IMR-90 (cell line): ENCODE results near the gene ATXN10. TPM values are rescaled to one million over a fixed set of nuclear protein-coding genes. Genes with fewer than 3 reads are reported as not detected.

ENCODE experiments used
- ATAC-seq: fragments of 200-7000 bp; cut with Tn5 transposase; 2 replicates; pipeline ENCODE4 v1.9.1; 2020; ENCODE audit warnings: low read depth, mild to moderate bottlenecking, moderate library complexity
- BruUV-seq: library from RNA; stranded (reverse); fragments of 400-500 nt; replicated peaks from 2 replicates; lab custom pipeline; 2021; lab: Mats Ljungman, UMichigan
- CTCF ChIA-PET: fragments of 300-600 bp; formaldehyde crosslinking; extraction: SDS; loops from one replicate; lab custom pipeline; 2021; ENCODE audit warnings: antibody characterized with exemption; lab: Yijun Ruan, JAX
- POLR2A ChIA-PET: fragments of 300-600 bp; sonication (Branson Sonifier 250); formaldehyde crosslinking; loops from one replicate; lab custom pipeline; 2022; ENCODE audit warnings: antibody characterized with exemption; ENCODE audit not compliant: unreplicated experiment; lab: Charles Lee
- DNase-seq: peaks from one replicate; pipeline ENCODE4 v3.0.0; 2013
- H2AFZ ChIP-seq: replicated peaks from 2 replicates; pipeline ENCODE3; 2013; ENCODE audit warnings: low read length, mild to moderate bottlenecking; ENCODE audit not compliant: poor library complexity
- H2AK5ac ChIP-seq: 2 replicates; pipeline ENCODE4 v1.6.1; 2013; ENCODE audit warnings: low read depth, low read length, inconsistent platforms
- H2AK9ac ChIP-seq: replicated peaks from 2 replicates; pipeline ENCODE3; 2013; ENCODE audit warnings: mild to moderate bottlenecking, low read depth, low read length, moderate library complexity; ENCODE audit not compliant: poor library complexity
- H2BK120ac ChIP-seq: 2 replicates; pipeline ENCODE4 v1.6.1; 2013; ENCODE audit warnings: low read depth, low read length, inconsistent platforms
- H2BK15ac ChIP-seq: 3 replicates; pipeline ENCODE4 v1.6.1; 2013; ENCODE audit warnings: low read depth, low read length, inconsistent platforms
- H2BK20ac ChIP-seq: 2 replicates; pipeline ENCODE4 v1.6.1; 2013; ENCODE audit warnings: low read depth, mild to moderate bottlenecking, inconsistent platforms, low read length, moderate library complexity
- H2BK5ac ChIP-seq: 2 replicates; pipeline ENCODE4 v1.6.1; 2013; ENCODE audit warnings: mild to moderate bottlenecking, low read depth, low read length, inconsistent platforms; ENCODE audit not compliant: poor library complexity, severe bottlenecking
- H3K14ac ChIP-seq: replicated peaks from 2 replicates; pipeline ENCODE4 v1.6.1; 2013; ENCODE audit warnings: low read depth, low read length, inconsistent platforms
- H3K18ac ChIP-seq: 2 replicates; pipeline ENCODE4 v1.6.1; 2013; ENCODE audit warnings: low read depth, low read length, control low read depth
- H3K23ac ChIP-seq: 2 replicates; pipeline ENCODE4 v1.6.1; 2013; ENCODE audit warnings: low read depth, low read length, inconsistent platforms
- H3K27ac ChIP-seq: 2 replicates; pipeline ENCODE4 v1.5.1; 2013; ENCODE audit warnings: mild to moderate bottlenecking, control low read depth, low read length; ENCODE audit not compliant: insufficient read depth
- H3K27me3 ChIP-seq: 2 replicates; pipeline ENCODE4 v1.6.1; 2013; ENCODE audit warnings: low read length; ENCODE audit not compliant: control insufficient read depth, insufficient read depth
- H3K36me3 ChIP-seq: 2 replicates; pipeline ENCODE4 v1.6.1; 2013; ENCODE audit warnings: low read length, mixed read lengths; ENCODE audit not compliant: control insufficient read depth, insufficient read depth
- H3K4ac ChIP-seq: 2 replicates; pipeline ENCODE4 v1.6.1; 2013; ENCODE audit warnings: low read depth, low read length, inconsistent platforms
- H3K4me1 ChIP-seq: 2 replicates; pipeline ENCODE4 v1.6.1; 2013; ENCODE audit warnings: low read length, mixed read lengths; ENCODE audit not compliant: control insufficient read depth, insufficient read depth
- H3K4me2 ChIP-seq: 2 replicates; pipeline ENCODE4 v1.6.1; 2013; ENCODE audit warnings: low read depth, mild to moderate bottlenecking, control low read depth, low read length, moderate library complexity
- H3K4me3 ChIP-seq: 2 replicates; pipeline ENCODE4 v1.5.1; 2013; ENCODE audit warnings: low read depth, mild to moderate bottlenecking, control low read depth, low read length, moderate library complexity; ENCODE audit not compliant: insufficient read depth
- H3K56ac ChIP-seq: 2 replicates; pipeline ENCODE4 v1.6.1; 2013; ENCODE audit warnings: low read length, inconsistent platforms; ENCODE audit not compliant: insufficient read depth; ENCODE audit errors: extremely low read depth
- H3K79me1 ChIP-seq, 2 experiments: 2 replicates each; pipeline ENCODE4 v1.6.1; 2013; ENCODE audit warnings: low read length in 2 of 2, inconsistent platforms in 1 of 2, low read depth in 1 of 2
- H3K9ac ChIP-seq: 2 replicates; pipeline ENCODE4 v1.6.1; 2013; ENCODE audit warnings: low read depth, low read length, control low read depth
- H3K9me1 ChIP-seq: 2 replicates; pipeline ENCODE4 v1.6.1; 2013; ENCODE audit warnings: low read length, inconsistent platforms; ENCODE audit not compliant: insufficient read depth
- H3K9me3 ChIP-seq: 2 replicates; pipeline ENCODE4 v1.6.1; 2013; ENCODE audit warnings: low read length; ENCODE audit not compliant: control insufficient read depth, insufficient read depth
- H4K20me1 ChIP-seq: 2 replicates; pipeline ENCODE4 v1.6.1; 2013; ENCODE audit warnings: low read length, inconsistent platforms; ENCODE audit not compliant: insufficient read depth
- H4K5ac ChIP-seq: 2 replicates; pipeline ENCODE4 v1.6.1; 2013; ENCODE audit warnings: mild to moderate bottlenecking, low read depth, low read length, control low read depth
- H4K8ac ChIP-seq, 2 experiments: 2 replicates each; pipeline ENCODE4 v1.6.1; 2013; ENCODE audit warnings: low read depth in 2 of 2, low read length in 2 of 2, control low read depth in 1 of 2, inconsistent platforms in 1 of 2
- H4K91ac ChIP-seq: 2 replicates; pipeline ENCODE4 v1.6.1; 2013; ENCODE audit warnings: low read depth, low read length, inconsistent platforms; ENCODE audit not compliant: insufficient read depth
- CHD1 ChIP-seq: IDR thresholded peaks from 2 replicates; pipeline ENCODE4 v1.6.1; 2012; ENCODE audit warnings: low read depth, low read length, improper control_type of control experiment
- CTCF ChIP-seq: conservative IDR thresholded peaks from 2 replicates; pipeline ENCODE4 v1.5.1; 2012; ENCODE audit warnings: mild to moderate bottlenecking, low read depth, low read length, improper control_type of control experiment
- ELK1 ChIP-seq: fragments of 150-350 bp; IDR thresholded peaks from 2 replicates; pipeline ENCODE4 v1.6.1; 2016; ENCODE audit warnings: low read depth, mild to moderate bottlenecking, low read length, moderate library complexity, borderline replicate concordance
- MAFK ChIP-seq: IDR thresholded peaks from 2 replicates; pipeline ENCODE4 v1.6.1; 2012; ENCODE audit warnings: low read depth, low read length, improper control_type of control experiment
- MAZ ChIP-seq: IDR thresholded peaks from 2 replicates; pipeline ENCODE4 v1.6.1; 2012; ENCODE audit warnings: low read depth, mild to moderate bottlenecking, low read length, improper control_type of control experiment, moderate library complexity, borderline replicate concordance
- MXI1 ChIP-seq: IDR thresholded peaks from 2 replicates; pipeline ENCODE4 v1.6.1; 2012; ENCODE audit warnings: low read depth, mild to moderate bottlenecking, low read length, moderate library complexity, borderline replicate concordance
- POLR2A ChIP-seq: IDR thresholded peaks from 2 replicates; pipeline ENCODE4 v1.6.1; 2012; ENCODE audit warnings: mild to moderate bottlenecking, low read depth, low read length
- RAD21 ChIP-seq: IDR thresholded peaks from 2 replicates; pipeline ENCODE4 v1.6.1; 2012; ENCODE audit warnings: low read length, improper control_type of control experiment
- RFX5 ChIP-seq: IDR thresholded peaks from 2 replicates; pipeline ENCODE4 v1.8.0; 2012; ENCODE audit warnings: low read depth, mild to moderate bottlenecking, low read length, moderate library complexity
- USF2 ChIP-seq: fragments of 150-350 bp; IDR thresholded peaks from 2 replicates; pipeline ENCODE4 v1.6.1; 2017; ENCODE audit warnings: mild to moderate bottlenecking, antibody characterized with exemption, low read length, low read depth
- WGBS, 2 experiments: methylation state at CpG; one replicate each; pipeline versions ENCODE4 v1.1.5 to v1.1.7; 2013; ENCODE audit warnings: missing lambda C conversion rate in 2 of 2; ENCODE audit not compliant: insufficient read length in 1 of 2; ENCODE audit errors: extremely low coverage in 2 of 2; 5-methylcytosine and 5-hydroxymethylcytosine counted together
- dilution Hi-C: fragments of 300-500 bp; cut with HindIII; formaldehyde crosslinking; loops from one replicate; pipeline ENCODE4 v1.14.3; 2018; ENCODE audit warnings: low sequenced_read_pairs; ENCODE audit not compliant: unreplicated experiment
- in situ Hi-C: fragments of 300-500 bp; cut with MboI; formaldehyde crosslinking; loops from 3 replicates; pipeline ENCODE4 v1.14.3; 2019; ENCODE audit warnings: low sequenced_read_pairs, inconsistent platforms, mixed read lengths
- intact Hi-C: fragments of 100-400 bp; cut with micrococcal nuclease; formaldehyde crosslinking; loops from 2 replicates; pipeline ENCODE4 v1.10.0; 2022
- polyA plus RNA-seq, 3 experiments: library from polyadenylated mRNA; depleted of rRNA; stranded (reverse); fragments of >200 nt; gene quantifications; 2 replicates each; pipeline ENCODE4 v1.2.3, GENCODE V29; 2012; ENCODE audit warnings: low replicate concordance in 1 of 3
- total RNA-seq: library from RNA; depleted of rRNA; stranded (reverse); fragments of >200 nt; gene quantifications from 2 replicates; pipeline ENCODE4 v1.2.3, GENCODE V29; 2012

Gene ATXN10
- total and polyA plus RNA-seq, 2 of the 4 experiments (the other 2 are of a cell fraction), result 116 to 231 TPM

GRCh38 chr22:45776313-45776585 is 104.6 kb downstream of the ATXN10 start:
- CTCF ChIA-PET, result no interaction called here

More at GRCh38 chr22:45776313-45776585, 104.6 kb downstream of the ATXN10 start:
- Histone ChIP-seq H2BK20ac (no peak overlapping the region), H3K9me3 (no peaks in the 10 kb centered on the region), H4K20me1 (peaks cover 61% of the 10 kb centered on the region), H3K4ac (no peak overlapping the region), H3K27me3 (no peaks in the 10 kb centered on the region), H3K56ac (no peak overlapping the region), H2AK5ac (no peak overlapping the region), H2AFZ (no peak overlapping the region), H3K23ac (no peak overlapping the region), H4K8ac (no peak overlapping the region), H3K4me2 (no peak overlapping the region), H3K79me1 (peaks cover 50 to 81% of the 10 kb centered on the region in 2 experiments), H2BK15ac (no peak overlapping the region), H3K4me3 (no peak overlapping the region), H2AK9ac (no peak overlapping the region), H2BK120ac (no peak overlapping the region), H3K4me1 (peaks cover 6% of the 10 kb centered on the region), H3K27ac (no peak overlapping the region), H3K14ac (no peak overlapping the region), H4K5ac (no peak overlapping the region), H3K9me1 (peaks cover 17% of the 10 kb centered on the region), H3K36me3 (peaks cover 4% of the 10 kb centered on the region), H3K9ac (no peak overlapping the region), H3K18ac (no peak overlapping the region), H2BK5ac (no peak overlapping the region), H4K91ac (no peak overlapping the region)
- intact Hi-C loops (no loop called here), in situ Hi-C loops (no loop called here), dilution Hi-C loops (no loop called here)
- no peak for TF ChIP-seq CHD1
- no peak for TF ChIP-seq MAFK
- no peak for TF ChIP-seq CTCF
- TF ChIP-seq POLR2A, result no peak
- no peak for TF ChIP-seq RFX5
- TF ChIP-seq MXI1, result no peak
- no peak for TF ChIP-seq USF2
- no peak for TF ChIP-seq ELK1
- no peak for TF ChIP-seq RAD21
- no peak for TF ChIP-seq MAZ
- no TSS peak for BruUV-seq
- DNase-seq, result no peak
- no peak for ATAC-seq
- WGBS, 2 experiments, result no CpG with 5 or more reads among the region's 2 CpGs
- POLR2A ChIA-PET, result no interaction called here
